ENCODE data around the gene ACR.

ACR gene

GRCh38 chr22:50702821-50703725, 34.9 kb upstream of the ACR start:
- no peak for DNase-seq (ENCODE audit: low spot score)

DNA sequence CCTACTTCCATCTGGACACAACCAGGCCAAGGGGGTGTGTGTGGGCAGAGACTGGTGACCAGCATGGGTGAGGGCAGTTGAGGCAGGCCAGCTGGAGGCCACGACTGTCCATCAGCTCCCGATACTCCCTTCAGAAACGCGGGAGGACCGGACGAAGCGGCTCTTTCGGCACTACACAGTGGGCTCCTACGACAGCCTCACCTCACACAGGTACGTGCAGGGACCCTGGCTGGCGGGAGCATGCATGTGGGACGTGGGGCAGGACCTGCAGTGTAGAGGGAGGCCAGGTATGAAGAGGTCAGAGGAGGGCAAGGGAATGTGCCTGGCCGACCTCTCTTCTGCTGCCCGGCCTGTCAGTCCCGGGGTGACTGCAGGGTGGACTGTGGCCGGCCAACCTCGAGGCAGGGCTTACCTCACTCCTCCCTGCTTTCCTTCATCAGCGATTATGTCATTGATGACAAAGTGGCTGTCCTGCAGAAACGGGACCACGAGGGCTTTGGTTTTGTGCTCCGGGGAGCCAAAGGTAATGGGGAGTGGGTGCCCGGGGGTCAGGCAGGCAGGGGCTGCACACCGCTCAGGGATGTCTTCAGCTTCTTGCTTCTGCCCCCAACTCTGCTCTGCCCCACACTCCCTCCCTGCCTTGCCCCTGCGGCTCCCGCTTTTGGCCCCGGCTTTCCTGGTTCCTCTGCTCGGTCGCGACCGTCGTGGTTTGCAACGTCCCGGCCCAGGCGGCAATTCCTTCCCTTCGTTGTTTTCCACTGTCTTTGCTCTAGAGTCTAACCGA, 34.1 kb upstream of the ACR start:
- DNase-seq (ENCODE audit: low spot score), result no peak

DNA sequence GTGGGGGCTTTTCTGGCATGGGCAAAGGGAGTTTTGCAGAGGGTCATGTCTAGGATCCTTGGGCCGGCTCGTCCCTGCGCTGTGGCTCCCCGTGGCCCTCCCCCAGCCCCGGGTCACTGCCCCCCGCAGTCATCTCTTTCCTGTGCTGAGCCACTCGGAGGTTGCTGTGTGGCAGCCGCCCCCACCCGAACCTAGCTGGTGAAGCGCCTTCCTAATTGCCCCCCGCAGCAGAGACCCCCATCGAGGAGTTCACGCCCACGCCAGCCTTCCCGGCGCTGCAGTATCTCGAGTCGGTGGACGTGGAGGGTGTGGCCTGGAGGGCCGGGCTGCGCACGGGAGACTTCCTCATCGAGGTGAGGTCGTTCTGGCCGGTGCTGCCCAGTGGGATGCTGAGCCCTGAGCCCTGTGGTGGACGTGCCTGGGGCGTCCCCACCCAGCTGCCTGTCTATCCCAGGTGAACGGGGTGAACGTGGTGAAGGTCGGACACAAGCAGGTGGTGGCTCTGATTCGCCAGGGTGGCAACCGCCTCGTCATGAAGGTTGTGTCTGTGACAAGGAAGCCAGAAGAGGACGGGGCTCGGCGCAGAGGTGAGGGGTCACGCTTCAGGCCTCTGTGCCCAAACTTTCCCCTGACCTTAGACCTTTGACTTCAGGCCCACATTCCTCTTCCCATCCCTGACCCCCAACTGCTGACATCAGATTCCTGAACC, 33.3 kb upstream of the ACR start:
- no peak for DNase-seq (ENCODE audit: low spot score)

GRCh38 chr22:50705219-50705691, 32.7 kb upstream of the ACR start:
- DNase-seq (ENCODE audit: low spot score), result no peak

DNA sequence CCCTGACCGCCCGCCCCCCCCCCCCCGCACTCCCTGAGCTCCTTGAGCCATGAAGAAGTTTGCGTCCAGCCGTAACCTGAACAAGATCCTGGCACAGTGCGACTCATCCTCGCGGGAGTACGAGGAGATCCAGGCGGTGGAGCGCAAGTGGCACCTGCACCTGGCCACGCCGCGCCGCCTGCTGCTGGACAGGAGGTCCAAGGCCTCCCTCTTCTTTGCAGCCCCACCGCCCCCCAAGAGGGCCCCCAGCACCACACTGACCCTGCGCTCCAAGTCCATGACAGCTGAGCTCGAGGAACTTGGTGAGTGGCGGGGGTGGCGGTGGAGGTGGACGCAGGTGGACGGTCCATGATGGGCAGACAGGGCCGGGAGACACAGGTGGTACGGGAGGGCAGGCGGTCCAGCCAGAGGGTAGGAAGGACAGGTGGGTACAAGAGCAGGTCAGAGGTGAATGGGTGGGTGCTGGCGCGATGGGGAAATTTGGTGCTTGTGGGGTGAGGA, 32.1 kb upstream of the ACR start:
- DNase-seq (ENCODE audit: low spot score), result no peak

DNA sequence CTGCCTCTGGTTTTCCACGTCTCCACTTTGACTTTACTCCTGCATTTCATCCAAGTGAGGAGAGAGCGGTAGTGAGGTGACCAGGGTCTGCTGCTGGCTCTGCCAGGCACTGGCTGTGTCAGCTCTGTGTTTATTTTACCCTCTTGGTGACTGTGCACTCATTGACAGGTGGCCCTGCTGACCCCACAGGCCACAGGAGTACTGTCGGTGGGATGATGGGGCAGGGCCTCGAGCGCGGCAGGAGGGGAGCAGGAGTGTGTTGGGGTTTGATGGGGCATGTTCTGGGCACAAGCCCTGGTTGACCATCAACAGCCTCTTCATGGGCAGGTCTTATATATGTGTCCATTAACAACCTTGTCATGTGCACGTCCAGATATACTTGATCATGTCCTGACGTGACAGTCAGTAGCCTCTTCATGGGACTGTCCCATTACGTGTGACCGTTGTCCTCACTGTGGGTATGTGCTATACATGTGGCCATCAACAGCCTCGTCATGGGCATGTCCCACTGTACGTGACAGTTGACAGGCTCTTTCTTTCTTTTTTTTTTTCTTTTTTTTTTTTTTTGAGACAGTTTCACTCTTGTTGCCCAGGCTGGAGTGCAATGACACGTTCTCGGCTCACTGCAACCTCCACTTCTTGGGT, 31.4 kb upstream of the ACR start:
- DNase-seq (ENCODE audit: low spot score), result no peak

DNA sequence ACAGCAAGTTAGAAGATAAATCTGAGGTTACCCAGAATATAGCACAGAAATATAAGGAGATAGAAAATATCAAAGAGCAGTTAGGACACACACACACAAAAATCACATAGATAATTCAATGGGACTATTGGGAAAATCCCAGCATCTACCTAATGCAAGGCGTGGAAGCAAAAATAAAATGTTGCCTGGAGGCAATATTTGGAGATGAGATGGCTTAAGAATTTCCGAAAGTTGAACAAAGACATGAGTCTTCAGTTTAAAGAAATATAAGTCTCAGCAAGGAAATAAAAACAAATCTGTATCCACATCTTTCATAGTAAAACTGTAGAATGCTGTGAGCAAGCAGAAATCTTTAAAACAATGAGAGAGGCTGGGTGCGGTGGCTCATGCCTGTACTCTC, 29.5 kb upstream of the ACR start:
- no peak for DNase-seq (ENCODE audit: low spot score)

DNA sequence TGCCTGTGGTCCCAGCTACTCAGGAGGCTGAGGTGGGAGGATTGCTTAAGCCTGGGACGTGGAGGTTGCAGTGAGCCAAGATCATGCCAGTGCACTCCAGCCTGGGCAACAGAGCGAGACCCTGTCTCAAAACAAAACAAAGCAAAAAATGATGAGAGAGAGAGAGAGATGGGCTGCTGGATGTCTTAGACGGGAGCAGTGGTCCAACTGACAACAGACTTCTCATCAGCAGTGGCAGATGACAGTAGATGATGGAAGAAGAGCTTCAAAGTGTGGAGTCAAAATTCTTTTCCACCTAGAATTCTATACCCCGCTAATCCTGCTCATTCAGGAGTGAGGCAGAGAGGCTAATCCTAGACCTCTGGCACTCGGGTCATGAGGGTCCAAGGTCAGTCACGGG, 29.0 kb upstream of the ACR start:
- DNase-seq (ENCODE audit: low spot score), result no peak

GRCh38 chr22:50710221-50710620, 27.8 kb upstream of the ACR start:
- DNase-seq (ENCODE audit: low spot score), result no peak

GRCh38 chr22:50710886-50711285, 27.1 kb upstream of the ACR start:
- DNase-seq (ENCODE audit: low spot score), result no peak

- no peak for DNase-seq (ENCODE audit: low spot score)
Observed at GRCh38 chr22:50711446-50712340, 26.3 kb upstream of the ACR start.

DNA sequence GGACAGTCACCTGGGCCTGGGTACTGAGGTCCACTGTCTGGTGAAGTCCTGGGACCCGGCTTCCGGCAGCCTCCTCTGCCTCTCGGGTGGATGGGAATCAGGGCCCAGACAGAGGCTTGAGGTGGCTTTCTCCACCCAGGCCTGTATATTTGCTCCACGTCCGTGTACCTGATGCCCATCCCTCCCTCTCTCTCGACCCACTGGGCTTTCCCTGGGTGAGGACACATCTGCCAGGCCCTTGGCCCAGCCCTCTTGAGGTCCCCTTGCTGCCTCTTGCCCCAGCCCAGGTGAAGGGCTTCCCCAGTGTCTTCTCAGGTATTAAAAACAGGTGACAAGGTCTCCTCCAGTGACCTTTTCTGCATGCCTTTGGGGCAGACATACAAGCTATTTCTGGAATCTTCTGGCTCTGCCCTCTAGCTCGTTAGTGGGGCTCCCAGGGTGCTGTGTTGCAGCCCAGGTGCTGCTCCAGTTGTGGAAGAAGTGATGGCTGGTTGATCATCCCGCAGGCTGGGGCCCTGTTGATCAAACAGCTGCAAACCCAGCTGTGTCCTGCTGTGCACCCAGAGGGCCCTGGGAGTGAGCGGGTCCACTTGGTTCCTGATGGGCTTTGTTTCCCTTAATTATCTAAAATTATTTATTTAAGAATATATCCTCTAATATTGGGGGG, 25.5 kb upstream of the ACR start:
- no peak for DNase-seq (ENCODE audit: low spot score)

GRCh38 chr22:50713008-50713385, 25.0 kb upstream of the ACR start:
- DNase-seq (ENCODE audit: low spot score), result no peak

GRCh38 chr22:50713571-50714056, 24.4 kb upstream of the ACR start:
- no peak for DNase-seq (ENCODE audit: low spot score)

DNA sequence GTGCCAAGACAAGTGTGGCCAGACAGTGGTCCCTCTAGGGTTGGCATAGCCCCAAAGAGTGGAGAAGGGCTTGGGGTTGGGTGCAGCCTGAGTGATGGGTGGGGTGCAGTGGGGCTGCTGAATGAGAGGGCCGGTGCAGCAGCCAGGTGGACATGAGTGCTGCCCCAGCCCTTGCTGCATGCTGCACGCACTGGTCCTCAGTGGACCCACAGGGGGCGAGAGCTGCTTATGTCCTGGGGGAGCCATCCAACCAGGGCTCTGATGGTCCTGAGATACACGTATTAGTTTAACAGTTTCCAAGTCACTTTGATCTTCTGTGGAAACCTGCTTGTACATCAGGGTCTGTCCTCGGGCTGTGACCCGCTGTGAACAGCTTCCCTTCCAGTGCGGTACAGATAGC, 23.9 kb upstream of the ACR start:
- no peak for DNase-seq (ENCODE audit: low spot score)

DNA sequence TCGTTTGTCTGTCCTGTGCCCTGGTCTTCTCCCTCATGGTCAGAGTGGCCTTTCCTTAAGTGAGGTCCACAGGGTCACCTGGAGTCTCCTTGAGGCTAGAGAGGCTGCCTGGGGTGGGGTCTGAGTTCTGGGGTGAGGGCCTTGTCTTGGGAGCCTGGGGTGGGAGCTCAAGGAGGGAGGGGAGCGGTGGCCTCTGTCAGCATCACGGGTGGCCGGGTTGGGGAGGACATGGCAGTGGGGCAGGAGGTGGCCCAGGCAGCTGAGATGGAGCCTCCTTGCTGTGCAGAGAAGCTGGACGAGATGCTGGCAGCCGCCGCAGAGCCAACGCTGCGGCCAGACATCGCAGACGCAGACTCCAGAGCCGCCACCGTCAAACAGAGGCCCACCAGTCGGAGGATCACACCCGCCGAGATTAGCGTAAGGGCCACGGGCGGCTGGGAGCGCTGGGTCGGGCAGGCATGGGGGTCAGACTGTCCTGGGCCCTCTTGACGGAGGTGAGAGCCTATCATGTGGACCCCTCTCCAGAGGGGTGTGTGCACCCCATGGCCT, 23.3 kb upstream of the ACR start:
- no peak for DNase-seq (ENCODE audit: low spot score)

DNA sequence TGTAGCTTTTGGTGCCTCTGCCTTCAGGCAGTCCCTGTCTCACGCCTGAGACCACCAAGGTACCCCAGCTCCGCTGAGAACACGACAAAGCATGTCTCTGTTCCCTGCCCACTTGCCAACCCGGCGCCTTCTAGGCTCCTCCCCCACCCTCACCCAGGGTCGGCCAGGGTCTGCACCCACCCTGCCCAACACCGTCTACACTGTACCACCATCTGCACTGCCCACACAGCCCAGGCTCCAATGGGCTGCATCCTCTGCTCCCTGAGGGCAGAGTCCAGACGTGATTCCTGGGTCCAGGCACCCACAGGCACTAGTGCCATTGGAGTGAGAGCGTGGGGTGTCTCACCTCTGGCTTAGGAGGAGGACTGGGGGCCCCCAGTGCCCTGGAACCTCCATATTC, 22.8 kb upstream of the ACR start:
- DNase-seq (ENCODE audit: low spot score), result no peak

- DNase-seq (ENCODE audit: low spot score), result no peak
Observed at GRCh38 chr22:50715776-50716175, 22.2 kb upstream of the ACR start.

- no peak for DNase-seq (ENCODE audit: low spot score)
Observed at GRCh38 chr22:50716290-50717024, 21.5 kb upstream of the ACR start.
